ENCODE results near the gene TFF3. TPM values are rescaled to one million over a fixed set of nuclear protein-coding genes. Genes with fewer than 3 reads are reported as not detected.

TFF3 gene
- polyA plus RNA-seq (2011; rRNA removed) (not detected in 2 replicates), polyA minus RNA-seq (2011; rRNA and poly(A)+ RNA removed) (not detected in 2 replicates)

DNA sequence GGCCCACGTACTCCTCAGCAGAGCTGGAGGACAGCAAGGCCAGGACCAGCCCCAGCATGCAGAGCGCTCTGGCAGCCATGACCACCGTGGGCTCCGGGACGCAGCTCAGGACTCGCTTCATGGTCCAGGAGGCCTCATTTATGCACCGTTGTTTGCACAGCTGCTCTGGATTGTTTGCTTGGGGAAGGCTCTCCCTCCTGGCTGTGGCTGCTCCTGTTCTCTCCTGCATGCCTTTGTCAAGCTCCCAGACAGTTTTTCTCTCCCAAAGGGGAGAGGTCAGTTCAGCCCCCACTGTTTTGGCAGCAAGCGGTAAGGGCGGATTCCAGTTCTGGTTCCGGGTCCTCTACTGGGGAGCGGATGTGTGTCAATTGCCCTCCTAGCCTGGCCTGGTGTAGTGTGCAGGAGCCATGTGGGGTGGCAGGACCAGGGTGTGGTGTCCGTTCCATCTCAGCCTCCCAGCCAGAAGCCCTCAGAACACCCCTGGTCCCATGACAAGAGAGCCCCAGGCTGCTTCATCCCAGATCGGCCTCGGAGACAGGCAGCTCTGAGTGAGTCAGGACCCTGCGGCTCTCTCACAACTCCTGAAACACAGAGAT, at the start of gene TFF3:
Gene TFF3 (minus strand): TSS at position 114 of the 596 bp plus-strand sequence. CDS start 35 bp downstream, at position 79.
- no peak for DNase-seq (ENCODE audit: low read depth)

DNA sequence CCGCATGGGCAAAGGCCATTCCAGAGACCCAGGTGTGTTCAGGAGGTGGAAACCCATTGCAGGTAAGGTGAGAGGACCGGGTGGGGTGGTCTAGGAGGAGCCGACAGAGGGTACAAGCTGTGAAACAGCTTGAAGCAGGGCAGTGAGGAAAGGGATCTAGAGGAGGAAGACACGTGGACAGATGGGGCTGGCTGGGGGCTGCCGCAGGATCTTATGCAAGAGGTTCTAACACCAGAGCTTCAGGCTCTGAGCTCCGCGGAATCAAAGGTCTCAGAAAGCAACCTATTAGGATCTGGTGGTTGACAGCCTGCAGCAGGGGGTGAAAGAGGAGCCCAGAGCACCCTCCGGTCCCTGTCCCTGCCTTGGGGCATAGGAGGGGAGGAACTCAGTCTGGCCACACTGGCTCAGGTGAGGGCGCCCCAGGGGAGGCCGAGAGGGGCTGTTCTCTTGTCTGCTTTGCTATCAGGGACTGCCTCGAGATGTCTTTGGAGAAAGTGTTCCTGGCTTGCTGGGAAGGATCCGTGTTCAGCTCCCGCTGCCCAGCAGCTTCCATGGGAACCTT, 49.2 kb upstream of the TFF3 start:
- TF ChIP-seq CTCF (IDR thresholded peaks at IDR 0.05; ENCODE audit: insufficient read depth, low read depth, low read length) = no peak
- Histone ChIP-seq H3K36me3 (ENCODE audit: control insufficient read depth, insufficient read depth, low read length) (no peaks in the 10 kb centered on the region), H3K4me3 (ENCODE audit: low read depth, low read length) (no peak overlapping the region), H3K27me3 (ENCODE audit: control insufficient read depth, insufficient read depth, low read length) (no peaks in the 10 kb centered on the region)
- DNase-seq (ENCODE audit: low read depth) = no peak
- POLR2A ChIA-PET = no interaction called here
- CTCF ChIA-PET = no interaction called here

More for the DNA sequence above, at the start of gene TFF3:
- CTCF ChIA-PET = interaction anchor here (0.5 kb wide), 1 partner anchor 540 kb away, joined by 3 read pairs; no protein-coding TSS in a partner anchor
- POLR2A ChIA-PET = no interaction called here
- Histone ChIP-seq H3K4me3 (ENCODE audit: low read depth, low read length) (no peak within 1 kb of the TSS), H3K36me3 (ENCODE audit: control insufficient read depth, insufficient read depth, low read length) (no peaks in the 10 kb centered on the region), H3K27me3 (ENCODE audit: control insufficient read depth, insufficient read depth, low read length) (0 out of 2 replicates have a peak, but pooled peaks cover 1% of the 10 kb centered on the region)
- no peak for TF ChIP-seq CTCF (IDR thresholded peaks at IDR 0.05; ENCODE audit: insufficient read depth, low read depth, low read length)

- Histone ChIP-seq H3K27me3 (ENCODE audit: control insufficient read depth, insufficient read depth, low read length) (no peaks in the 10 kb centered on the region), H3K36me3 (ENCODE audit: control insufficient read depth, insufficient read depth, low read length) (no peaks in the 10 kb centered on the region), H3K4me3 (ENCODE audit: low read depth, low read length) (no peak overlapping the region)
- no peak for TF ChIP-seq CTCF (IDR thresholded peaks at IDR 0.05; ENCODE audit: insufficient read depth, low read depth, low read length)
- ChIA-PET CTCF (interaction anchor here (1.3 kb wide), 1 partner anchor 18 kb away, joined by 3 read pairs; no protein-coding TSS in a partner anchor), POLR2A (no interaction called here)
- DNase-seq (ENCODE audit: low read depth) = no peak
These were observed 48.1 kb upstream of the TFF3 start for GRCh38 chr21:42363312-42363711.

GRCh38 chr21:42362700-42363099, 47.5 kb upstream of the TFF3 start:
- H3K27me3 ChIP-seq (ENCODE audit: control insufficient read depth, insufficient read depth, low read length) = no peaks in the 10 kb centered on the region
- H3K36me3 ChIP-seq (ENCODE audit: control insufficient read depth, insufficient read depth, low read length) = no peaks in the 10 kb centered on the region
- no peak for TF ChIP-seq CTCF (IDR thresholded peaks at IDR 0.05; ENCODE audit: insufficient read depth, low read depth, low read length)
- no peak for DNase-seq (ENCODE audit: low read depth)
- ChIA-PET POLR2A (no interaction called here), CTCF (interaction anchor here (1.3 to 1.5 kb wide), 2 partner anchors 16 to 19 kb away, joined by 3 read pairs; no protein-coding TSS in a partner anchor)
- no peak overlapping the region for H3K4me3 ChIP-seq (ENCODE audit: low read depth, low read length)

DNA sequence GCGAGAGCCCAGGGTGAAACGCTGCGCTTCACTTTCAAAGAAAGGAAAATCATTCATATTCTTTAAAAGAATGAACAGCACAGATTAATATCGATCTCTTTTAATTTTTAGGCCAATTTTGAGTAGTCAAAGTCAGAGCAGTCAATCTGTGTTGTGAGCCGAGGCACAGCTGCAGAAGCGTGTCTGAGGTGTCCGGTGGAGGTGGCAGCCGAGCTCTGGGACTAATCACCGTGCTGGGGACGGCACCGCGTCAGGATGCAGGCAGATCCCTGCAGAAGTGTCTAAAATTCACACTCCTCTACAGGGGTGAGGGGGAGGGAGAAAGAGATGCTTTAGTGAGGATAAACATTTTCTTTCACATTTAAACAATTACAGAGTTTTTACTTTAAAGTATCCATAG, 47.0 kb upstream of the TFF3 start:
- CTCF ChIA-PET = interaction anchor here (1.5 kb wide), 1 partner anchor 17 kb away, joined by 3 read pairs; no protein-coding TSS in a partner anchor

More for the DNA sequence above, 47.0 kb upstream of the TFF3 start:
- H3K27me3 ChIP-seq (ENCODE audit: control insufficient read depth, insufficient read depth, low read length) = no peaks in the 10 kb centered on the region
- POLR2A ChIA-PET = no interaction called here
- no peaks in the 10 kb centered on the region for H3K36me3 ChIP-seq (ENCODE audit: control insufficient read depth, insufficient read depth, low read length)
- no peak for TF ChIP-seq CTCF (IDR thresholded peaks at IDR 0.05; ENCODE audit: insufficient read depth, low read depth, low read length)
- H3K4me3 ChIP-seq (ENCODE audit: low read depth, low read length) = no peak overlapping the region
- no peak for DNase-seq (ENCODE audit: low read depth)
